Osteocyte (in vitro differentiated cells): ENCODE data around the gene LUZP2. TPM values are rescaled to one million over a fixed set of nuclear protein-coding genes. Genes with fewer than 3 reads are reported as not detected.

Source experiments
- DNase-seq: peaks from one replicate; pipeline ENCODE4 v3.0.0; 2021; ENCODE audit warnings: mixed read lengths; ENCODE audit not compliant: unreplicated experiment; ENCODE audit errors: extremely low spot score
- H3K27ac Mint-ChIP-seq: one replicate; pipeline ENCODE4 v1.8.0; 2021; ENCODE audit warnings: mild to moderate bottlenecking, mixed read lengths; ENCODE audit not compliant: unreplicated experiment
- H3K27me3 Mint-ChIP-seq: one replicate; pipeline ENCODE4 v1.8.0; 2021; ENCODE audit warnings: mixed read lengths; ENCODE audit not compliant: unreplicated experiment
- H3K36me3 Mint-ChIP-seq: one replicate; pipeline ENCODE4 v1.8.0; 2021; ENCODE audit warnings: mixed read lengths; ENCODE audit not compliant: unreplicated experiment
- H3K4me1 Mint-ChIP-seq: one replicate; pipeline ENCODE4 v1.8.0; 2021; ENCODE audit warnings: mixed read lengths; ENCODE audit not compliant: unreplicated experiment
- H3K4me3 Mint-ChIP-seq: one replicate; pipeline ENCODE4 v1.8.0; 2021; ENCODE audit warnings: mild to moderate bottlenecking, moderate library complexity, mixed read lengths; ENCODE audit not compliant: unreplicated experiment
- H3K9me3 Mint-ChIP-seq: one replicate; pipeline ENCODE4 v1.8.0; 2021; ENCODE audit warnings: mixed read lengths; ENCODE audit not compliant: unreplicated experiment
- total RNA-seq: library from RNA; stranded (reverse); gene quantifications from 2 replicates; pipeline ENCODE4 v1.2.1, GENCODE V29; 2021
- TF ChIP-seq, protein P1 (sequence below): fragments of 200-600 bp; sonication (generic); IDR thresholded peaks from 2 replicates; pipeline ENCODE4 v1.5.0; 2021; ENCODE audit warnings: antibody characterized with exemption, mild to moderate bottlenecking, moderate library complexity

LUZP2 gene
- total RNA-seq, 1 donor from 2014 or later: 3.5 TPM

DNA sequence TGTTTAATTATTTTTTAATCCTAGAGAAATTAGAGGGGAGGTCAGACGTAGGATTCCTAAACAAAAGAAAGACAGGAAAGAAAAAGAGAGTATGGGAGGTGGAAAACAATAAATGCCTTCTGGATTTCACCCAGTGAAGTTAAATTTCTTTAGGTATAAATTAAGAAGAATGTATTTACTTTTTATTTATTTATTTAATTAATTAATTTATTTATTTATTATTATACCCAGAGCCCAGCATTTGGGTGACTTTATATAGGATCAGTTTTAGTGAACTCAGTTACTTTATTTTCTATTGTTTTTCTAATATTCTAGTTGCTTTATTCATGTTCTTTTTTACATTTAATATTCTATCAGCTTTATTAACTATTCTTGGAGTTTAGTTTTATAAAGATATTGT, 551.8 kb downstream of the LUZP2 start:
- Mint-ChIP-seq H3K27me3 (no peaks in the 10 kb centered on the region), H3K9me3 (no peaks in the 10 kb centered on the region), H3K27ac (no peak overlapping the region), H3K36me3 (no peaks in the 10 kb centered on the region), H3K4me1 (no peaks in the 10 kb centered on the region), H3K4me3 (no peak overlapping the region)
- TF ChIP-seq, protein P1, sequence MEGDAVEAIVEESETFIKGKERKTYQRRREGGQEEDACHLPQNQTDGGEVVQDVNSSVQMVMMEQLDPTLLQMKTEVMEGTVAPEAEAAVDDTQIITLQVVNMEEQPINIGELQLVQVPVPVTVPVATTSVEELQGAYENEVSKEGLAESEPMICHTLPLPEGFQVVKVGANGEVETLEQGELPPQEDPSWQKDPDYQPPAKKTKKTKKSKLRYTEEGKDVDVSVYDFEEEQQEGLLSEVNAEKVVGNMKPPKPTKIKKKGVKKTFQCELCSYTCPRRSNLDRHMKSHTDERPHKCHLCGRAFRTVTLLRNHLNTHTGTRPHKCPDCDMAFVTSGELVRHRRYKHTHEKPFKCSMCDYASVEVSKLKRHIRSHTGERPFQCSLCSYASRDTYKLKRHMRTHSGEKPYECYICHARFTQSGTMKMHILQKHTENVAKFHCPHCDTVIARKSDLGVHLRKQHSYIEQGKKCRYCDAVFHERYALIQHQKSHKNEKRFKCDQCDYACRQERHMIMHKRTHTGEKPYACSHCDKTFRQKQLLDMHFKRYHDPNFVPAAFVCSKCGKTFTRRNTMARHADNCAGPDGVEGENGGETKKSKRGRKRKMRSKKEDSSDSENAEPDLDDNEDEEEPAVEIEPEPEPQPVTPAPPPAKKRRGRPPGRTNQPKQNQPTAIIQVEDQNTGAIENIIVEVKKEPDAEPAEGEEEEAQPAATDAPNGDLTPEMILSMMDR: no peak
- DNase-seq: no peak

DNA sequence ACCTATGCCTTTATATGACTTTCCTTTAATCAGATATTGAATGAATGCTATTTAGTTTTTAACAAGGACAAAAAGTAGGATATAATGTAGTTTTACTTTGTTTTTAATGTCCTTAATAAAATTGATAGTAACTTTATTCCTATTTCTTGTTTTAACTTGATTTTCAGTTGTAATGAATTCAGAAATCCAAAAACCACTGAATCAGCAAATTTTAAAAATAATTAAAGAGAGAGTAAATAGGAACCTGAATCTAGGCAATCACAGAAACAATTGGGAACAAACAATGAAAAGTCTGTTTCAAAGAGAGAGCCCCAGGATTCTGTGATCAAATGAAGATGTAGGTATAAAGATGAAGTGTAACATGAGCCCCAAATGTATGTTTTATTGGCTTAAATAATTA, 556.0 kb downstream of the LUZP2 start:
- H3K27me3 Mint-ChIP-seq: no peaks in the 10 kb centered on the region
- no peaks in the 10 kb centered on the region for H3K4me1 Mint-ChIP-seq
- no peak overlapping the region for H3K4me3 Mint-ChIP-seq
- TF ChIP-seq, protein P1: no peak
- H3K9me3 Mint-ChIP-seq: no peaks in the 10 kb centered on the region
- H3K36me3 Mint-ChIP-seq: no peaks in the 10 kb centered on the region
- DNase-seq: no peak
- H3K27ac Mint-ChIP-seq: no peak overlapping the region

DNA sequence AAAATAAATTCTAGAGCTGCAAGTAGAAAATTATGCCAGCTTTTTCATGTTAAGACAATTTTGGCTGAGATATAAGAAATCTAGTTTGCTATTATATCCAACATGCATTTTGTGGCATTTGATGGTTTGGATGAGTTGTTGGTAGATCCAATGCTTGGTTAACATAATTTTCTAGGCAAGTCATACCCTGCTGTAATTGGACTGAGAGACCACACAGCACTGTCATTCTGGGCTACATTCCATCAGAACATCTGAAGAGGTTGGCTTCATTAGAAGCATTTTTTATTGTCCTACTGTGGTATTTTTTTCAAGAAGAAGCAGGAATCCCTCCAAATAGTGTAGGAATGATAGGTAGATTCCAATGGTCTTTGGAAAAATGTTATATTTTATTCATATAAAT, 561.0 kb downstream of the LUZP2 start:
- H3K27ac Mint-ChIP-seq: no peak overlapping the region
- no peaks in the 10 kb centered on the region for H3K9me3 Mint-ChIP-seq
- no peak overlapping the region for H3K4me3 Mint-ChIP-seq
- H3K4me1 Mint-ChIP-seq: no peaks in the 10 kb centered on the region
- H3K27me3 Mint-ChIP-seq: no peaks in the 10 kb centered on the region
- TF ChIP-seq, protein P1: no peak
- DNase-seq: no peak
- H3K36me3 Mint-ChIP-seq: no peaks in the 10 kb centered on the region

DNA sequence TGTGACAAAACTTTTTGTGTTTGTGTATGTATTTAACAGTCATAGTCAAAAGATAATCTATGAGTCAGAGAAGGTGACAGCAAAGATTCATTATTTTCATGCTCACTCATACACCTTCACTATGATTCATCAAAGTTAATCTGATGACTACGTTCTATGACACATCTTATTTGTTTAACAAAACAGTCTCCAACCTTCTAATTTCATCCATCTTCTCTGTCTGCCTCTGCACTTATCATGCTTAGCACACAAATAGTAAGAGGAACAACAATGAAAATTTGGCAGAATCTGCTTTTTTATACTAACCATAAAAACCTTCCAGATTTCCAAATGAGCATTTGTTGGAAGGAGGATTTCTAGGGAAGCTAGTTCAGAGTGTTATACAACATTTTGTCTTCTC, 568.9 kb downstream of the LUZP2 start:
- DNase-seq: no peak
- Mint-ChIP-seq H3K27me3 (no peaks in the 10 kb centered on the region), H3K4me1 (peaks cover 18% of the 10 kb centered on the region), H3K36me3 (no peaks in the 10 kb centered on the region), H3K27ac (no peak overlapping the region), H3K4me3 (no peak overlapping the region), H3K9me3 (no peaks in the 10 kb centered on the region)
- TF ChIP-seq, protein P1: no peak

DNA sequence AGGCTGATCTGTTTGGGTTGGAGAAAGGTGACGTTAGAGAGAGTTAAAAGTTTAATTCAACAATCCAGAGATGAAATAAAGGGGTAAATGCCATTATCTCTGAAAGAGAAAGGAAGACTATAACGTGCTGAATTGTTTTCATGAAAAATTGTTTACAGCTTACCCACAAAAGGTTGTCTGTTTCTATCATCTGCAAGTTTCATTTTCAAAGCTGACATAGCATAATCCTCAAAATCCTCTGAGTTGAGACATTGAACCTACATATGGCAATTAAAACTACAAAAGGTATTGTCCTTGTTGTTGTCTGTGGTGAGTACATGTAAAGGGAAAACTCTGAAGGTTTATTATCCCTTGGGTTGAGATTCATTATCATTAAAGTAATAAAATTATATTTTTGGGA, 569.9 kb downstream of the LUZP2 start:
- no peak for DNase-seq
- Mint-ChIP-seq H3K36me3 (no peaks in the 10 kb centered on the region), H3K27me3 (no peaks in the 10 kb centered on the region), H3K9me3 (no peaks in the 10 kb centered on the region), H3K4me3 (no peak overlapping the region), H3K4me1 (peaks cover 18% of the 10 kb centered on the region), H3K27ac (no peak overlapping the region)
- TF ChIP-seq, protein P1: no peak
